Left lung (tissue), 10 donors: ENCODE measurements around the gene KSR2. TPM values are rescaled to one million over a fixed set of nuclear protein-coding genes. Genes with fewer than 3 reads are reported as not detected.

Experiments
- ATAC-seq: fragments of 200-7000 bp; cut with Tn5 transposase; one replicate; pipeline ENCODE4 v1.9.1; 2020; ENCODE audit warnings: moderate library complexity
- DNase-seq, 4 donors: peaks; one replicate each; pipeline ENCODE4 v3.0.0-alpha.2; 2013 to 2020
- H3K27ac ChIP-seq, 2 donors: fragments of 200-600 bp; sonication (generic) in 1 of 2; one replicate each; pipeline versions ENCODE4 v1.5.0 to v1.8.0; 2020 to 2021
- H3K27me3 ChIP-seq, 2 donors: fragments of 200-600 bp; sonication (generic) in 1 of 2; one replicate each; pipeline versions ENCODE4 v1.5.0 to v1.8.0; 2020 to 2021
- H3K36me3 ChIP-seq, 2 donors: fragments of 200-600 bp; sonication (generic) in 1 of 2; one replicate each; pipeline versions ENCODE4 v1.5.0 to v1.8.0; 2020 to 2021
- H3K4me1 ChIP-seq, 2 donors: fragments of 200-600 bp; one replicate each; pipeline ENCODE4 v1.8.0; 2021
- H3K4me3 ChIP-seq, 2 donors: fragments of 200-600 bp; sonication (generic) in 1 of 2; one replicate each; pipeline versions ENCODE4 v1.5.0 to v1.8.0; 2020 to 2021; ENCODE audit warnings: mild to moderate bottlenecking in 1 of 2
- H3K9me3 ChIP-seq, 2 donors: fragments of 200-600 bp; sonication (generic) in 1 of 2; one replicate each; pipeline versions ENCODE4 v1.5.0 to v1.8.0; 2020 to 2021
- intact Hi-C, 2 donors: fragments of 100-400 bp; cut with DNase I; formaldehyde crosslinking; loops; one replicate each; pipeline versions ENCODE4 v1.11.2 to v1.14.2; 2022
- polyA plus RNA-seq, 6 donors: library from polyadenylated mRNA; unstranded; fragments of 120-200 nt; gene quantifications; one replicate each; pipeline ENCODE4 v1.2.1, GENCODE V29; 2013; ENCODE audit not compliant: insufficient read length in 6 of 6
- total RNA-seq, 2 donors: library from RNA; stranded (reverse); fragmentation: NEBNext Ultra II Directional; extraction: Animal tissue kit (Norgen Biotek cat#: 25700); gene quantifications; one replicate each; pipeline ENCODE4 v1.2.1, GENCODE V29; 2021
- TF ChIP-seq, protein P1 (sequence below), 2 donors: fragments of 200-600 bp; sonication (generic) in 1 of 2; IDR thresholded peaks; one replicate each; pipeline versions ENCODE4 v1.5.0 to v1.8.0; 2021; ENCODE audit warnings: antibody characterized with exemption in 2 of 2
- donor health status: DM: no; HTN: yes; CAD: no.
- donor health status: DM: no; HTN: no; CAD: no.

The KSR2 gene
- total and polyA plus RNA-seq, 8 donors = 0.28 to 1.4 (median 0.41) TPM

DNA sequence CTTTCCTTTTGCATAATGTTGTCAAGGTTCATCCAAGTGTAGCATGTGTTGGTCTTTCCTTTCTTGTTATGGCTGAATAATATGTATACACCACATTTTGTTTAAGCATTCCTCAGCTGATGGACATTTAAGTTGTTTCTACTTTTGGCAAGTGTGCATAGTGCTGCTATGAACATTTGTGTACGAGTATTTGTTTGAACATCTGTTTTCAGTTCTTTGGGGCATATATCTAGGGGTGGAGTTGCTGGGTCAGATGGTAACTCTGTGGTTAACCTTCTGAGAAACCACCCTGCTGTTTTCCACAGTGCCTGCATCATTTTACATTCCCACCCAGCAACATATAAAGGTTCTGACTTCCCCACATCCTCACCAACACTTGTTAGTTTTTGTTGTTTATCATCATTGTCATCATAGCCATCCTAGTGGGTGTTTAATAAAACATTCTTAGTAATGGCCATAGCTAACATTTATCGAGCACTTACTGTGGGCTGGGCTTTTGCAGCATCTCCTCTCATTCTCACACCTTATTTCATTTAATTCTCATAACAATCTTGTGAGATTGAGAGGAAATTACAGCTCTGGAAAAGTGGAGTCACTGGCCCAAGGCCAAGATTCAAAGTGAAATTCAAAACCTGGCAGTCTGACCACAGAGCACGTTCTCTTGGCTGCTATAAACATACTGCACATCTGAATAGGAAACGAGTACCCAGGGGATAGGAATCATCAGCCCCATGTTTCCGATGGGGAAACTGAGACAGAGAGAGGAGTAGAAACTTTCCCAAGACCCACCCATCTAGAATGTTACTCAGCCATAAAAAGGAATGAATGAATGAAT is 193.6 kb downstream of the KSR2 start:
- intact Hi-C loops = no loop called here
- no peaks in the 10 kb centered on the region for H3K4me1 ChIP-seq
- DNase-seq = no peak
- no peaks in the 10 kb centered on the region for H3K27me3 ChIP-seq
- TF ChIP-seq, protein P1, sequence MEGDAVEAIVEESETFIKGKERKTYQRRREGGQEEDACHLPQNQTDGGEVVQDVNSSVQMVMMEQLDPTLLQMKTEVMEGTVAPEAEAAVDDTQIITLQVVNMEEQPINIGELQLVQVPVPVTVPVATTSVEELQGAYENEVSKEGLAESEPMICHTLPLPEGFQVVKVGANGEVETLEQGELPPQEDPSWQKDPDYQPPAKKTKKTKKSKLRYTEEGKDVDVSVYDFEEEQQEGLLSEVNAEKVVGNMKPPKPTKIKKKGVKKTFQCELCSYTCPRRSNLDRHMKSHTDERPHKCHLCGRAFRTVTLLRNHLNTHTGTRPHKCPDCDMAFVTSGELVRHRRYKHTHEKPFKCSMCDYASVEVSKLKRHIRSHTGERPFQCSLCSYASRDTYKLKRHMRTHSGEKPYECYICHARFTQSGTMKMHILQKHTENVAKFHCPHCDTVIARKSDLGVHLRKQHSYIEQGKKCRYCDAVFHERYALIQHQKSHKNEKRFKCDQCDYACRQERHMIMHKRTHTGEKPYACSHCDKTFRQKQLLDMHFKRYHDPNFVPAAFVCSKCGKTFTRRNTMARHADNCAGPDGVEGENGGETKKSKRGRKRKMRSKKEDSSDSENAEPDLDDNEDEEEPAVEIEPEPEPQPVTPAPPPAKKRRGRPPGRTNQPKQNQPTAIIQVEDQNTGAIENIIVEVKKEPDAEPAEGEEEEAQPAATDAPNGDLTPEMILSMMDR (IDR thresholded peaks at IDR 0.05) = no peak
- H3K27ac ChIP-seq = no peak overlapping the region
- no peaks in the 10 kb centered on the region for H3K9me3 ChIP-seq
- H3K4me3 ChIP-seq = no peak overlapping the region
- no peak for ATAC-seq
- H3K36me3 ChIP-seq = no peaks in the 10 kb centered on the region

DNA sequence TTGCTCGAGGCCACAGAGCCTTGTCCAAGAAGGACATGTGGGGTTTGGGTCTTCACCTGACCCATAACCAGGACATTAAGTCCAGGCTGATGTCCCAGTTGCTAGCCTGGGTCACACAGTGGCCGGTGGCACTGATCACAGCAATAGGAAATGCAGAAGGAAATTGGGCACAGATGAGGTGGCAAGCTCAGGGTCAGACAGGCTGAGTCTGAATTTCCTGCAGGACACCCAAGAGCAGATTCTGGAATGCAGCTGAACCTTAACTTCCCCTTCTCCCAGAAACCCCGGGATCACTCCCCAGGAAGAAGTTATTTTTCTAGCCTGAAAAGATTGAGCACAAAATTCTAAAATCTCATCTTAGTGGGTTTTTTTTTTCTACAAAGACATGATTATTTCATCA is 199.9 kb downstream of the KSR2 start:
- Histone ChIP-seq H3K4me3 (no peak overlapping the region), H3K9me3 (peaks cover 0 to 10% of the 10 kb centered on the region in 2 donors), H3K27me3 (no peaks in the 10 kb centered on the region), H3K4me1 (no peaks in the 10 kb centered on the region), H3K27ac (no peak overlapping the region), H3K36me3 (no peaks in the 10 kb centered on the region)
- no peak for DNase-seq
- TF ChIP-seq, protein P1 (IDR thresholded peaks at IDR 0.05) = no peak
- intact Hi-C loops = no loop called here
- ATAC-seq = no peak

DNA sequence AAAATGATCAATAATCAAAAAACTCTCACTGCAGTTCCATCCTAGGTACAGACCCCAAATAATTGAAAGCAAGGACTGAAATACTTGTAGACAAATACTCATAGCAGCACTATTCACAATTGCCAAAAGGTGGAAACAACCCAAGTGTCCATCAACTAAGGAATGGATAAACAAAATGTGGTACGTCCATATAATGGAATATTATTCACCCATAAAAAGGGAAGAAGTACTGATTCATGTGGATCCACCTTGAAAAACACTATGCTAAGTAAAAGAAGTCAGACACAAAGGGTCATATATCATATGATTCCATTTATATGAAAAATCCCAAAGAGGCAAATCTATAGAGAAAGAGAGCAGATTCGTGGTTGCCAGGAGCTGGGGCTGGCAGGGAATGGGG is 202.8 kb downstream of the KSR2 start:
- Histone ChIP-seq H3K4me1 (no peaks in the 10 kb centered on the region), H3K4me3 (no peak overlapping the region), H3K27me3 (no peaks in the 10 kb centered on the region), H3K27ac (no peak overlapping the region), H3K9me3 (peaks cover 0 to 10% of the 10 kb centered on the region in 2 donors), H3K36me3 (no peaks in the 10 kb centered on the region)
- TF ChIP-seq, protein P1 (IDR thresholded peaks at IDR 0.05) = no peak
- DNase-seq (no peak), ATAC-seq (no peak)
- intact Hi-C loops = no loop called here

DNA sequence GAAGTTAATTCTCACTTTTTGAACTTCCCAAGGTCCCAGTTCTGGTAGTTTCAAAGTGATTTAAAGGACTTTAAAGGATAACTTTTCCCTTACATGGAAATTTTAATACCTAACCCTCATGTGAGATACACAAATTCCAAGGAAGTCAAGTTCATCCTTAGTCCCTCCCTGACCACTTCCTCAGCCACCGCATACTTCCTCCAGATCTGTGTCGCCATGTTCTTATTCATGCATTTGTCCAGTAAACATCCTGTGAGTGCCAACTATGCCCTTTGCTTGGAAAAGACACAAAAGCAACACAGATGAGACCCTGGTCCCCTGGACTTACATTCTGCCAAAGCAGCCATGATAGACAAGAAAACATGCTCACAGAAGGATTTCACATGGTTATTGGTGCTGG is 206.6 kb downstream of the KSR2 start:
- H3K36me3 ChIP-seq = no peaks in the 10 kb centered on the region
- no peak overlapping the region for H3K4me3 ChIP-seq
- DNase-seq = no peak
- TF ChIP-seq, protein P1 (IDR thresholded peaks at IDR 0.05) = no peak
- peaks cover 0 to 10% of the 10 kb centered on the region in 2 donors for H3K9me3 ChIP-seq
- ATAC-seq = no peak
- H3K4me1 ChIP-seq = no peaks in the 10 kb centered on the region
- H3K27me3 ChIP-seq = no peaks in the 10 kb centered on the region
- H3K27ac ChIP-seq = no peak overlapping the region
- intact Hi-C loops = no loop called here

DNA sequence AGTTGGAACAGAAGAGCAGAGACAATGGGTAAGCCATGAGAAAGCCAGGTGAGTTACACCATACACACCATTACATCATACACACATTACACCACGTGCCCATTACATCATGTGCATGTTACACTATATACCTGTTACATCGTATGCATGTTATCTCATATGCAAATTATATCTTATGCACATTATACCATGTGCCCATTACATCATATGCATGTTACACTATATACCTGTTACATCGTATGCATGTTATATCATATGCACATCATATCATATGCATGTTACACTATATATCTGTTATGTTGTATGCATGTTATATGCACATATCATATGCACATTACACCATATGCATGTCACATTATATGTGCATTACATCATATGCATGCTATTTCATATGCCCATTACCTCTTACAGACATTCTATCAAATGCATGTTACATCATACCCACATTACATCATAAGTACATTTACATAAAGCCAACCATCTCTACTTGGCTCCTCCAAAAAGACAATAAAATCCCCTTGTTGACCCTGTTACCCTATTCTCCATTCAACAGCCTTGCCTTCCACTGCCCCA is 207.2 kb downstream of the KSR2 start:
- H3K27me3 ChIP-seq = no peaks in the 10 kb centered on the region
- H3K4me1 ChIP-seq = no peaks in the 10 kb centered on the region
- intact Hi-C loops = no loop called here
- DNase-seq = no peak
- no peaks in the 10 kb centered on the region for H3K36me3 ChIP-seq
- peaks cover 0 to 9% of the 10 kb centered on the region in 2 donors for H3K9me3 ChIP-seq
- ATAC-seq = no peak
- no peak overlapping the region for H3K4me3 ChIP-seq
- no peak overlapping the region for H3K27ac ChIP-seq
- TF ChIP-seq, protein P1 (IDR thresholded peaks at IDR 0.05) = no peak
